Measurements from ENCODE around the gene PLEKHG7.

The PLEKHG7 gene

DNA sequence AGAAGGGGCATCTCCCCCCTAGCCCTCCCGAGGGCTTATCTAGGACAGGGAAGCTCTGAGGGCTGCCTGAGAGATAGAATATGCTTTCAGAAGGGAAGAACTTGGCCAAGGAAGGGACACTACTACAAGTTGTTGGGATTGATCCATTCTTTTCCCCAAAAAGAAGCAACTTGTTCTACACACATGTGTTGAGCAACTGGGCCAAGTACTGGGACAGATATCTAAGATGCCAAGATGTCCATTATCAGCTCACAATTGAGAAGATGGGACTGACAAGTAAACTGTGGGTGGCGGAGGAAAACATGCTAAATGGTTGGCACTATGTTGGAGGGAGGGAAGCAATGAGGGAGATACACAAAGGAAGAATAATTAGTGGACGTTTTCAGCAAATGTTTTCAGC, 30.9 kb downstream of the PLEKHG7 start:
- TF ChIP-seq, protein P1, sequence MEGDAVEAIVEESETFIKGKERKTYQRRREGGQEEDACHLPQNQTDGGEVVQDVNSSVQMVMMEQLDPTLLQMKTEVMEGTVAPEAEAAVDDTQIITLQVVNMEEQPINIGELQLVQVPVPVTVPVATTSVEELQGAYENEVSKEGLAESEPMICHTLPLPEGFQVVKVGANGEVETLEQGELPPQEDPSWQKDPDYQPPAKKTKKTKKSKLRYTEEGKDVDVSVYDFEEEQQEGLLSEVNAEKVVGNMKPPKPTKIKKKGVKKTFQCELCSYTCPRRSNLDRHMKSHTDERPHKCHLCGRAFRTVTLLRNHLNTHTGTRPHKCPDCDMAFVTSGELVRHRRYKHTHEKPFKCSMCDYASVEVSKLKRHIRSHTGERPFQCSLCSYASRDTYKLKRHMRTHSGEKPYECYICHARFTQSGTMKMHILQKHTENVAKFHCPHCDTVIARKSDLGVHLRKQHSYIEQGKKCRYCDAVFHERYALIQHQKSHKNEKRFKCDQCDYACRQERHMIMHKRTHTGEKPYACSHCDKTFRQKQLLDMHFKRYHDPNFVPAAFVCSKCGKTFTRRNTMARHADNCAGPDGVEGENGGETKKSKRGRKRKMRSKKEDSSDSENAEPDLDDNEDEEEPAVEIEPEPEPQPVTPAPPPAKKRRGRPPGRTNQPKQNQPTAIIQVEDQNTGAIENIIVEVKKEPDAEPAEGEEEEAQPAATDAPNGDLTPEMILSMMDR (IDR thresholded peaks at IDR 0.05; ENCODE audit: low read length): no peak
- no peak for TF ChIP-seq EZH2 (IDR thresholded peaks at IDR 0.05; ENCODE audit: borderline replicate concordance, low read length)
- Histone ChIP-seq H3K79me2 (ENCODE audit: insufficient read depth, low read length) (no peaks in the 10 kb centered on the region), H3K36me3 (ENCODE audit: insufficient read depth, low read length) (no peaks in the 10 kb centered on the region), H3K27me3 (ENCODE audit: insufficient read depth, low read length) (no peaks in the 10 kb centered on the region), H3F3A (ENCODE audit: insufficient read depth, low read length) (no peaks in the 10 kb centered on the region), H2AFZ (ENCODE audit: low read length) (no peak overlapping the region), H3K4me1 (ENCODE audit: insufficient read depth, low read length, severe bottlenecking) (no peaks in the 10 kb centered on the region), H3K27ac (ENCODE audit: low read depth, low read length, poor library complexity, severe bottlenecking) (no peak overlapping the region), H3K4me2 (ENCODE audit: low read length) (no peak overlapping the region), H4K20me1 (ENCODE audit: insufficient read depth, low read length) (no peaks in the 10 kb centered on the region), H3K9me3 (ENCODE audit: low read length) (no peaks in the 10 kb centered on the region), H3K9me2 (ENCODE audit: low read depth, low read length) (no peaks in the 10 kb centered on the region), H3K9ac (ENCODE audit: low read length) (no peak overlapping the region), H3K4me3 (ENCODE audit: low read depth, low read length, poor library complexity, severe bottlenecking) (no peak overlapping the region)

DNA sequence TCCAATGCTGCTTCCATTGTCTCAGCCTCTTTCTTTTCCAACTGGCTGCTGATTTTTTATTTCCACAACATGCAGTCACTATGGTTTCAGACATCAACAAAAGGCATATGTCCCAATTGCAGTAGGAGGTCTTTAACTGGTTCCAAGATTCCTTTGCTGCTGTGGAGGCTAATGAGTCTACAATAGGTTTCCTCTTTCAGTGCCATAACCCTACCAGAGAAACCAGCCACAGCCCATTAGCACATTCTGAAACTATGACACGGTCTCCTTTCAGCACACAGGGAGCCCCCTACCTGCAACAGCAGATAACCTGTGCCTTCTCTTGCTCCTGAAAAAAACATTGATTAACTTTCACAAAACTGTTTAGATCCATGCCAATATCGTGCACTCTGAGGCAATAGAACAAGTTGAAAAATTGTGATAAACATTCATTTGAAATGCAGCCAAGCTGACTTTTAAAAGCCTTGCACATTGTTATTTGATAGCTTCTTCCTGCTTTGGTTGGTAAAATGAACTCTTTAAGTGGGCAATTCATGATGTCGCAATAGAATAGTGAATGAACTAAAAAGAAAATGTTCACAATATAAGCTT, 32.4 kb downstream of the PLEKHG7 start:
- no peaks in the 10 kb centered on the region for H4K20me1 ChIP-seq (ENCODE audit: insufficient read depth, low read length)
- H3K27me3 ChIP-seq (ENCODE audit: insufficient read depth, low read length): no peaks in the 10 kb centered on the region
- H3K27ac ChIP-seq (ENCODE audit: low read depth, low read length, poor library complexity, severe bottlenecking): no peak overlapping the region
- no peaks in the 10 kb centered on the region for H3K79me2 ChIP-seq (ENCODE audit: insufficient read depth, low read length)
- H2AFZ ChIP-seq (ENCODE audit: low read length): no peak overlapping the region
- no peaks in the 10 kb centered on the region for H3F3A ChIP-seq (ENCODE audit: insufficient read depth, low read length)
- H3K36me3 ChIP-seq (ENCODE audit: insufficient read depth, low read length): no peaks in the 10 kb centered on the region
- H3K4me3 ChIP-seq (ENCODE audit: low read depth, low read length, poor library complexity, severe bottlenecking): no peak overlapping the region
- TF ChIP-seq, protein P1 (IDR thresholded peaks at IDR 0.05; ENCODE audit: low read length): no peak
- TF ChIP-seq EZH2 (IDR thresholded peaks at IDR 0.05; ENCODE audit: borderline replicate concordance, low read length): no peak
- no peak overlapping the region for H3K9ac ChIP-seq (ENCODE audit: low read length)
- H3K9me3 ChIP-seq (ENCODE audit: low read length): no peaks in the 10 kb centered on the region
- no peaks in the 10 kb centered on the region for H3K9me2 ChIP-seq (ENCODE audit: low read depth, low read length)
- H3K4me2 ChIP-seq (ENCODE audit: low read length): no peak overlapping the region
- no peaks in the 10 kb centered on the region for H3K4me1 ChIP-seq (ENCODE audit: insufficient read depth, low read length, severe bottlenecking)

DNA sequence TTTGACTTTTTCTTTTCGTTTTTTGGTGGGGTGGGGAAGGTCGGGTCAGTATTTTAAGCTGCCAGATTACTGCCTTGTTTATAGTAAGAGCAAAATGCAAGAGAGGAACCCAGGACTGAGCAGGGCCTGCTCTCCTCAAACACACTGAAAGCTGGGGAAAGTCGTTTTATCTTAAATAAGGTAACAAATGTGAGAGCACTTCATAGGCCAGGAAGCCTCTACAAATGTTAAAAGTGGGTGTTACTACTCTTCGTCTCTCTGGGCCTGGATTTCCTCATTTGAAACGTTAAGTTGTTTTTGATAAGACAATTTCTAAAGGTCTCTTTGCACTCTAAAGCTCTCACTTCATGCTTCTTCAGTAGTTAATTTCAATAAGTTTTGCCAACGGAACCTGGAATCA, 33.8 kb downstream of the PLEKHG7 start:
- Histone ChIP-seq H3K27ac (ENCODE audit: low read depth, low read length, poor library complexity, severe bottlenecking) (no peak overlapping the region), H3K9me3 (ENCODE audit: low read length) (no peaks in the 10 kb centered on the region), H3K9ac (ENCODE audit: low read length) (no peak overlapping the region), H3F3A (ENCODE audit: insufficient read depth, low read length) (no peaks in the 10 kb centered on the region), H4K20me1 (ENCODE audit: insufficient read depth, low read length) (no peaks in the 10 kb centered on the region), H3K4me3 (ENCODE audit: low read depth, low read length, poor library complexity, severe bottlenecking) (no peak overlapping the region), H3K4me2 (ENCODE audit: low read length) (no peak overlapping the region), H3K9me2 (ENCODE audit: low read depth, low read length) (no peaks in the 10 kb centered on the region), H3K36me3 (ENCODE audit: insufficient read depth, low read length) (no peaks in the 10 kb centered on the region), H3K79me2 (ENCODE audit: insufficient read depth, low read length) (no peaks in the 10 kb centered on the region), H2AFZ (ENCODE audit: low read length) (no peak overlapping the region), H3K27me3 (ENCODE audit: insufficient read depth, low read length) (no peaks in the 10 kb centered on the region), H3K4me1 (ENCODE audit: insufficient read depth, low read length, severe bottlenecking) (no peaks in the 10 kb centered on the region)
- TF ChIP-seq, protein P1 (IDR thresholded peaks at IDR 0.05; ENCODE audit: low read length): no peak
- no peak for TF ChIP-seq EZH2 (IDR thresholded peaks at IDR 0.05; ENCODE audit: borderline replicate concordance, low read length)

All from OCI-LY1 (cell line).